Muscle of back (tissue), 11 donors: ENCODE data around the gene RGR. TPM values are rescaled to one million over a fixed set of nuclear protein-coding genes. Genes with fewer than 3 reads are reported as not detected.

Source experiments
- DNase-seq, 3 donors: peaks; one replicate each; pipeline versions ENCODE4 v3.0.0 to v3.0.0-alpha.2; 2013
- polyA plus RNA-seq, 10 donors: library from polyadenylated mRNA; unstranded; fragments of 120-200 nt; gene quantifications; one replicate each; pipeline ENCODE4 v1.2.1, GENCODE V29; 2013; ENCODE audit not compliant: insufficient read length in 10 of 10

The RGR gene
- polyA plus RNA-seq, 10 donors = 8.2 to 32.9 (median 16.3) TPM

DNA sequence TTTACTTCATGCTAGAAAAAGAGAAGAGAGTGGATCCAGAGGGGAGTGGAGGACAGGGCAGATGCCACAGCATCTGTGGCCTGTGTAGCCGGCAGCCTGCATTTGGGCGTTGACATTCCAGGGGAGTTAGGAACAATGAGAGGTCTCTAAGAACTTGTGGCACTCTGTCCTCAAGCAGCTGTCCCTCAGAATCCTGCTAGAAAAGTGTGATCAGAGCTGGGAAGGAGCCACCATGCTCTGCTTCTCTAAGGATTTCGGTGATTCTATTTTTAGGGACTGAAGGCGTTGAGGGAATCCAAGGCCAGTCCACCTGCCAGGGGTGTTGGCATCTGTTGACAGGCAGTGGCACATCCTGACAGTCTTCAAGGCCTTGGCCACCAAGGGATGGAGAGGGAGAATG, 27.1 kb upstream of the RGR start:
- DNase-seq = no peak

DNA sequence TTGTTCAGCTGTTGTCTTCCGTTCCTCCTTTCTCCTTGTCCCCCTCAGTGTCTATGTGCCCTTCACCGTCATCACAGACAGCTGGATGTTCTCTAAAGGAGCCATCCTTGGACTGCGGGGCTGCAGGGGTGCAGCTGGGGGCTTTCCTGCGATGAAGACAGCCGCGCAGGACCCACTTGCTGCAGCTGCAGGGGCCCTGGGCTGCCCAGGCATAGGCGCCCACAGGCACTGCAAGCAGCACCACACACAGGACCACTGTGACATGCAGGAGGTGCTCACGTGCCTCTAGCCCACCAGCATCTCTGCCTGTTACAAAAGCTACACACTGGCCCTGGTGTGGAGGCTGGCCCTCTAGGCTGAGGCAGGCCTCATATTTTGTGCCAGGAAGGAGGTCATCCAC, 22.9 kb upstream of the RGR start:
- no peak for DNase-seq

DNA sequence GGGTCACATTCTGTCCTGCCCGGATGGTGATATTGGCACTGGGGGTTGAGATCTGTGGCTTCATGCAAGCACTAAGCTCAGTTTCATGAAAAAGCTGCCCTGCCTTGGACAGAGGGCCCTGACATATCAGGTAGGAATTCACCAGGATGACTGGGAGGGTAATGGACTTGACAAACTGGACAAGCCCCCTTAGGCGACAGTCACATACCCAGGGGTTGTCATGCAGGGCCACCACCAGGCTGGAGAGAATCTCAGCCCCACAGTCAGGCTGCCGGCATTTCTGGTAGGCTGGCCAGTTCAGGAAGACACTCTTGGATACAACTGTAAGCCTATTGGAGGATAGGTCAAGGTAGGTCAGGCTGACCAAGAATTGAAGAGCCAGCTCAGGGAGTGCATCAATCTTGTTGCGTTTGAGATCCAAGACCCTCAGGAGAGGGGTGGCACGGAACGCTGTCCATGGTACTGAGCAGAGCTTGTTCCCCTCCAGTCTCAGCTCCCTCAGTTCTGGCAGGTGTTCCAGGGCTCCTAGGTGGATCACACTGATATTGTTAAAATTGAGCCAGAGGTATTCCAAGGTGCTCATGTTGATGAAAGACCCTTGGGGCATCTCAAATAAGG, 20.3 kb upstream of the RGR start:
- DNase-seq = peak; percentile 6 to 52 (median 22)

DNA sequence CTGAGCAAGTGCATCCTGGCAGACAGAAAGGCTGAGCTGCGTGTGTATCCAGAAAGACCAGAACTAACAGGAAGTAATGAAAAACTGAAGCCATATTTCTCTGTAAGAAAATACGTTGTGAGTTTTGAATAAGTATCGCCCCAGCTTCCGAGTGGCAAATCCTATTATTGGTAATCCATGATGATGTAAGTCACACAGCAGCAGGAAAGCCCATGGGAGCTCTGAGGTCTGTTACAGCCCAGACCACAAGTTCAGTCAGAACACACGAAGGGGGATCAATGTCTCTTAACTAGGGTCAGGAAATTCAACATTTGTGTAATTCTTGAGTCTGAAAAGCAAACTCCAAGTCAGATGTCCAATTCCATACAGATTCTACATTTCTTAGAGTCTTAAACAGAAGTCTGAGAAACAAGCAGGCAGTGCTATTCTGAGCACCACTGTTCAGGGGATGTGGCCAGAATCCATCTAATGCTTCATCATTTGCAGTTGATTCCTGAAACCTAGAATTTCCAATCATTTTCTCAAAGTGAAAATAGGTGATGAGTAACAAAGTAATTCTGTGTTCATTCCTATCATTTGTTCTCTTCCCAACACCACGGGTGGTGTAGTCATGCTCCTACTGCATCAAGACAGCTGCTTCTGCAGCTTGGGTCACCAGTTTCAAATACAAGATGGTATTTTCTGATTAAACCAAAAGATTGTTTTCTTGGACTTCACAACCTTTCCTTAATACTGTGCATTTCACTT, 19.3 kb upstream of the RGR start, which contains the start of gene LRIT2:
Gene LRIT2, minus strand, starts transcription at position 118 of the 747 bp plus-strand sequence. Its CDS starts 24 bp downstream, at position 94.
- peak in 1 of 3 donors; percentile 43 for DNase-seq

DNA sequence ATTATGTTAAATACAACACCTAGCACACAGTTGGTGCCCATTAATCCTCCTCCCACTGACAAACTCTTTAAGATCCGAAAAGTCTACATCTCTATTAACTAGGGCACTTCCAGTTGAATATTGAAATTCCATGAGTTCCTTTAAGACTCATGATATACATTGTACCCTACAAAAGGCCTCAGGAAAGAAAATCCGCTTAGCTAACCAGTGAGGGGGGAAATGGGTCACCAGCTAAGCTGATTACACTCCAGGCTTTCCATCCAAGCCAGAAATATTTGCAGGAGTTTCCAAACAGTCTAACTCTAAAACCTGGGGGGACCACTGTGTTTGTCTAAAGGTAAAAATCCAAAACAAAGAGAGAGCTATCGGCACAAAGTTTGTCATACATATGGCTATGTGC, 18.2 kb upstream of the RGR start:
- no peak for DNase-seq

DNA sequence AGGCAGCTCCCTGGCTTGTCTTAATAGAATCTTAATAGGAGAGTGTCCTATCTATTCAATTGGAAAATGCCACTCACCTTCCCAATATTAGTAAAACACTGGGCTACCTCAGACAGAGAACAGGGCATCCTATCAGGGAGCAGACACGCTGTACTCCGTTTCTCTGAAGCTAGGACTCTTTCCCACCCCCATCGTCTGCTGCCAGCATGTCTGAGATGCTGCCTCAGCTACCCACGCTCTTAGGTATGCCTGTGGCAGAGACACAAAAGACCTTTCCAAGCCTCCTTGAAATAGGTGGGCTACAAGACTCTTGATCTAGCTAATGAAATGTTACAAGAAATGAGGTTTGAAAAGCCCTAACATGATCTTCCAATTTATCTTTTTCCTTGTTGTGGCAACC, 17.0 kb upstream of the RGR start:
- no peak for DNase-seq

DNA sequence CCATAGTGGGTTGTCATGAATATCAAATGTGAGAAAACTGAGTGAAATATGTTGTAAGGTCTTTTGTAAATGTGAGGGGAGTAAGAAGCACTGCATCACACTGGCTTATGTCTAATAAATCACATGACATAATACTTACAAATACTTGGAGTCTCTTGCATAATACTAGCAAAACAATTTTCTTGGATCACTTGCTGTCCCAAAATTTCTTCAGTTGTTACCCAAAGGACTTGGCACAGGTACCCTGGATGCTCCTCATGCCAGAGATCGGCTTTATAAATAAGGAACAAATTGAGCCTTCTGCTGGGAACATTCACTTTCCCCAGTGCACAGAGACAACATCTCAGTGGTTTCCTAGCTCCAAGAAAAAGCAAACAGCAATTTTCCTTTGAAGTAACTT, 14.5 kb upstream of the RGR start:
- DNase-seq = no peak

DNA sequence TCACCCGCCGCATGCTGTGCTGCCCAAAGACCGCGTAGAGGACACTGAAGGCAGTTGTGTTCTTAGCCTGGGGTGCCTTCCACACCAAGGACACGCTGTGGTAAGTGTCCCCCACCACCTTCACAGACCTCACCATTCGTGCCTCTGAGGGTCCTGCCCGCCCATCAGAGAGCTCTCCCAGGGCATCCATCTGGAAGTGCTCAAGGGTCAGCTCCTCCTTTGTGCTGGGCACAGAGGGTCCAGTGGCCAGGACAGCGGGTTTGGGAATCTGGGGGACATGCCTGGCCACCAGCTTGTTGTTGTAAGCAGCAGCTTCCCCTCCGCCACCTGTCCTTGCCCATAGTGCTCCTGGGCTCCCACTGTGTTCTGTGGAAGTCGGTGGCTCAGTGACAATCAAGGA, 12.5 kb upstream of the RGR start:
- DNase-seq = no peak

DNA sequence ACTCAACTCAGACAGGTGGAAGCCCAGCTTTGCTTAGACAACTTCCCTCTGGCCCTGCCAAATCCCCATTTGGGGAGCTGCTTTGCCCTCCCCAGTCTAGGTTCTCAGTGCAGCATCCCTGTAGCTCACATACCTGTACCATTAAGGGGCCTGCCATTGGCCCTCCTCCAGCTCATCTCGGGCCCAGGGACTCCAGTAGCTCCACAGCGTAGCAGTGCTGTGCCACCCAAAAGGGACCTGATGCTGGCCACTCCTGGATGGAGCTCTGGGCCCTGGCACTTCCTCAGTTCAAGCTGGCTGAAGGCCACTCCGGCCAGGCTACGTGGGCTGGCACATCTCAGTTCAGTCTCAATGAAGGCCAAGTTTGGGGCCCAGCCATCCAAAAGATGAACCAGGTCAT, 10.9 kb upstream of the RGR start:
- DNase-seq = no peak

DNA sequence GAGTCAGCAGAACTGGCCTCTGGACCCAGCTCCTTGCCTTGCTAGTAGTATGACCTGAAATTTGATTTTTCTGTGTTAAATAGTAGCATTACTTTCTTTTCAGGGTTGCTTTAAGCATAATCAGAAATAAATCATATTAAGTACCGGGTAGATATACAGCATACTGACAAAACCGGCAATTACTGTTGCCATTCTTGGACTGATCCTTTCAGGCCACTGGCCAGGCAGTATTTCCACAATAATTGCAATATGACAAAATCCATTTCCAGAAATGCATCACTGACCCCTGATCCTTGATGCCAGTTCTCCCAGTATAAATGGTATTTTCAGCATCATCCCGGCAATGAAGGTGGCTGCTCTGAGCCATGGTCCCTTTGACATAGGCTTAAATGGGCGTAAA, 10.4 kb upstream of the RGR start:
- DNase-seq = no peak

DNA sequence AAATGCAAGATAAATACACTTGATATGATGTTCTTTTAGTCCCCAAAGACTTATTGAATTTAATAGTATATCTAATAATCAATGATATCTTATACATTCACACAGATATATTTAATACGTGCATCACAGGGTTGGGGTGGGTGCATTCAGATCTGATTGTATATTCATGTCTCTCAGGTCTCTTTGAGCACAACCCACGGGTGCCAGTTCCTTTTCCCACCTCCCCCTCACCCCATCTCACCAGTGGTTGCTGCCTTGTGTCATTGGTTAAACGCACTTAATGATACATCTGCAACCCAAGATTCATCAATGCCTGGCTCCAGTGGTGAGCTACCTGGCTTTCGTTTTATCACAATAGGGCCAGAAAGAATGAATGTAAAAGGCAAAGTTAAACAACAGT, 9.8 kb upstream of the RGR start:
- DNase-seq = no peak

DNA sequence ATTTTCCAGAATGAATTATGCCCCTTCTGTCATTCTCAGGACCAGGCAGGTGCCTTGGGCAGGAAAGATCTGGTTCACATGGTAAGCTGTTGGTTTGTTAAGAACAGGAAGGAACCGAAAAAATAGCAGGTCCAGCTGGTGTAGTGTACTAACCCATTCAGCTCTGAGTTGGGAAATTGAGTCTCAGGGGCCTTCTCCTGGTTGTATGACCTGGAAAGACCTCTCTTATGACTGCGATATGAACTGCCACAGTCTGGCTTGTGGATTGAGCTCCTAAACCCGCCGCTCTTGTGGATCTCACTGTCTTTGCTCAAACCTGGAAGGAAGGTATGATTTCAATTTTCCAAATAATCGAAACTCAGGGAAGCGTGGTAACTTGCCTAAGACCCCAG, 8.1 kb upstream of the RGR start:
- no peak for DNase-seq

DNA sequence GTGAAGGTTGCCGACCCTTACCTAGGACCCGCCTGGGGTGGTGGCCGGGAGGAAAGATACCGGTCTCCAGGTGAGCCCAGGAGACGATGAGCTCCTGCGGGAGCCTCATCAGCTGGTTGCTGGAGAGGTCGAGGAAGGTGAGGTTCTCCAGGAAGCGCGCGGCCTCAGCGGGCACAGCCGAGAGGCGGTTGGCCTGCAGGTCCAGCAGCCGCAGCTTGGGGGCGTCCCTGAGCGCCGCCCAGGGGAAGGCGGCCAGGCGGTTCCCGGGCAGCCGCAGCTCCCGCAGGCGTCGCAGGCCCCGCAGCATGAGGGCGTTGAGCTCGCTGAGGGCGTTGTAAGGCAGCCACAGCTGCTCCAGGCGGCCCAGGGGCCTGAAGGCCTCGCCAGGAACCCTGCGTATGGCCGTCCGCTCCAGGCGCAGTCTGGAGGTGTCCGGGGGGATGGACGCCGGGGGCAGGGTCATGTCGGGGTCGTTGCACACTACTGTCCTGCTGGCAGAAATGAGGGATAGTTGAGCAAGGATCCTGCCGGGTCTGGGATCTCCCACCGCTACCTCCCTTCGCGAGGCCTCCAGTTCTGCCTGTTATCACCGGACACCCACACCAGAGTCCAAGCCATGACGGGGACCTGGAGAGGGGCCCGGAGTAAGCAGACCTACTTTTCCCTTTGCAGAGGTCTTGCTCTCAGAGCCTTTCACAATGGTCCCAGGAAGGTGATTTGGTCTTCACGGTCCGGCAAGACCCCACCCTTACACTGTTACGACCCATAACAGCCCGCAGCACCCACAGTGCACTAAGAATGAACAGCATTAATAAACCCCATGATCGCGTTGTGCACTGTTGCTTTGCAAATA, 7.4 kb upstream of the RGR start:
- no peak for DNase-seq

DNA sequence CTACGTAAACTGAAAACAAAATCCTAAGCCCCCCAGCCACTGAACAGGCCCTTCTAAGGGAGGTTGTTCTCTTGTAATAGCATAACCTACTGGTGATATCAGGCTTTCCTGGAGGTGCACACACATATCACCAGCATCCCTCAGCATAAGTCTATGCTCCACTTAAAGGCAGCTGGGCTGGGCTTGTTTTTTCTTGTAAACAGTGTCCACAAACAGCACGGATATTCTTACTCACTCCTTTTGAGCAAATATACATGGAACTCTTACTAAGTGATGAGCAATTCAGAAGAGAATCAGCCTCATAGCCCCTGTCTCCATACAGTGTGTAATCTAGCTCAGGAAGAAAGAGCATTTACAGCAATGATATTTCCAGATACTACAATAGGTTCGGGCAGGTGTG, 5.9 kb upstream of the RGR start:
- no peak for DNase-seq

DNA sequence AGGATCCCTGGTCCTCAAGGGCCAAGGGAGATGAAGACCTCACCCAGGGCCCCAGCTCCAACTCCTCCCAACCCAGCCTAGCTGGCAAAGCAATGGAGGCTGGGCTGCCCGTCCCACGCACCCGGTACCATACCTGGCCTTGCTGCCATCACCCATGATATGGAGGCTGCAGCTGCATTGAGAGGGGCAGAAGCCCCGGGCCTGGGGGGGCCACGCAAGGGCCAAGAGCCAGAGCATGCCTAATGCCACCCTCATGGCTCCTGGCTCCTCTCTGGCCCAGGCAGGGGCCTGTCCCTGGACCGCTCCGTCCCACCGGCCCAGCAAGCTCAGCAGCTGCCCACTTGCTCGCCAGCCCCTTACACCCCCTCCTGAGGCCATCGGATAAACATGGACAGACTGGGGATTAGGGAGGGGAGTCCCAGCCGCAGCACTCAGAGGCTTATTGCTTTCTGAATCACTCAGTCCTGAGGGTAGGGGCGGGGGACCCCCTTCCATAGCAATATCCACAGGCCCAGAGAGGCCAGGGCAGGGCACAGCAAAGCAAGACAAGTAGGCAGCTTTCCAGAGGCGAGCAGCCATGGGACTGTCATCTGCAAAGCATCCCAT, 3.6 kb upstream of the RGR start, which contains the start of gene LRIT1:
Gene LRIT1, minus strand, starts transcription at position 362 of the 606 bp plus-strand sequence. Its CDS starts 107 bp downstream, at position 255.
- no peak for DNase-seq

DNA sequence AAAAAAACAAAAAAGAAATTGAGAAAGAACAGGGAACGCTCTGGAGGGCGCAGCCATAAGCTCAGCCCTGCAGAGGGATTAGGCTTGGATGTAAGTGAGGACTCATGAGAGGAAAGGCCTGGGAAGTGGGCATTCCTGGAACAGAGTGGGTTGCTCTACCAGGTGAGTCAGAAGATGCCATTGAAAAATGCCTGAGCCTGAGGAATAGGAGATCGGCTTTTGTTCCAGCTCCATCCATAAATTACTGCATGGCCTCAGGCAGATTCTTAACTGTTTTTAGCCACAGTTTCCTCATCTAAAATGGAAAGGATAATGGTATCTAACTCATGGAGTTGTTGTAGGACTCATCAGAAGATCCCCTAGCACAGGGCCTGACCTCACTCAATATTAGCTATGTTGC, 1.1 kb upstream of the RGR start:
- DNase-seq = no peak

DNA sequence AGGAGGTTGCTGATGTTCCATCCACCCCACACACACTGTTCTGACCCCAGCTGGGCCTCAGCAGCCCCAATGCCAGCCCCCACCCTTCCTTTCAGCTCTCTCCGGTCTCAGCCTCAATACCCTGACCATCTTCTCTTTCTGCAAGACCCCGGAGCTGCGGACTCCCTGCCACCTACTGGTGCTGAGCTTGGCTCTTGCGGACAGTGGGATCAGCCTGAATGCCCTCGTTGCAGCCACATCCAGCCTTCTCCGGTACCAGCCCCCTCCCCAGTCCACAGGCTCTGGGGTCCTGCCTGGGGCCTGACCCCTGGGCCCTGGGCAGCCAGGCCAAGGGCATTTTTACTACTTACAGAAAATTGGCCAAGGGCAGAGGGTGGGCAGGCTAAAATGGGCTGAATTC, 2.6 kb downstream of the RGR start:
- DNase-seq = no peak

DNA sequence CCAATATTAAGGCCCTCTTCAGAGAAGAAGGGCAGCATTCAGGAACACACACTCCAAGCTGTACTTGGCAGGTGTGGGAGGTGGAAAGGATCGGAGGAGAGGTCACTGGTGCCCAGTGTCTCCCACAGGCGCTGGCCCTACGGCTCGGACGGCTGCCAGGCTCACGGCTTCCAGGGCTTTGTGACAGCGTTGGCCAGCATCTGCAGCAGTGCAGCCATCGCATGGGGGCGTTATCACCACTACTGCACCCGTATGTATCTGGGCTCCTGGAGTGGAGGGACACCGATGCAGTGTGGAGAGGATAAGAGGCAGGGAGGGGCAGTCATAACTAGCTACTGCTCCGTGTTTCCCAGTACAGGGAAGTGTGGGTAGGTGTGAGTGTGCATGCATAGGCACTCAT, 3.9 kb downstream of the RGR start:
- no peak for DNase-seq

DNA sequence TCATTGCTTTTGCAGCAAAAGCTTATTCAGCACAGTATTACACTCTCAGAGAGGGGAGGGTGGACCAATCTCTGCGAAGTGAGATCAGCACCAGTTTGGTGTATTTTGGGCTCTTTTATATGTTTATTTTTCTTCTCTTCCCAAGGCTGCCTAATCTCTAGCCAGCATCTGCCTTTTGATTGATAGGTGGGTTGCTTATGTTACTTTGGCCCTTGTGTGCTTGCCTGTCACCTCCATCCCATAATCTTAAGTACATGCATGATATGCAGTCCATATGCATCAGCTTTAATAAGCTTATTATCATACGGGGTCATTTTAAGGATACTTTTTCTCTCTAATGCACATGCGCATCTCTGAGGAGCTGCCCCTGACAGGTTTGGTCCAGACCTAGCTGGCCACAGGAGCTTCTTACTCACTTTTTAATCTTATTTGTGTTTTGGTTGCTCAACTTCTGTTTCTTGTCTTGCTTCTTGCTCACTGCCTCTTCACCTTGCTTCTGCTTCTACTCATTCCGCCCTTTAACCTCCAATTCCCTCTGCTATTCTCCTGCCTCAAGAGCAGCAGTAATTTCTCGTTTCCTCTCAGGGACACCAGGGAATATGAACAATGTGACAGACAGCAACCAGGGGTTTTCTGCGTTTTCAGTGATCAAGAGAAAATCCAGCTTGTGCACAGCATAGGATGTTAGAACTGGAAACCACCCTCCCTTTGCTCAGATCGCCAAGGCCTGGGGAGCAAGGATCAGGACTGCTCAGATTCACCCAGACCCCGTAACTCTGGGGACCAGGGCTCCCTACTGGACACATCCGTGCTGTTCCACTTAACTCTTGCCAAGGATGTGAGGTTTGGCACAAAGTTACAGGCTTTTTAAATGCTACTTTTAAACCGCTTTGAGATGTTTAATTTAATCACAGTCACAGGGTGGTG, 10.0 kb downstream of the RGR start:
- DNase-seq = no peak

DNA sequence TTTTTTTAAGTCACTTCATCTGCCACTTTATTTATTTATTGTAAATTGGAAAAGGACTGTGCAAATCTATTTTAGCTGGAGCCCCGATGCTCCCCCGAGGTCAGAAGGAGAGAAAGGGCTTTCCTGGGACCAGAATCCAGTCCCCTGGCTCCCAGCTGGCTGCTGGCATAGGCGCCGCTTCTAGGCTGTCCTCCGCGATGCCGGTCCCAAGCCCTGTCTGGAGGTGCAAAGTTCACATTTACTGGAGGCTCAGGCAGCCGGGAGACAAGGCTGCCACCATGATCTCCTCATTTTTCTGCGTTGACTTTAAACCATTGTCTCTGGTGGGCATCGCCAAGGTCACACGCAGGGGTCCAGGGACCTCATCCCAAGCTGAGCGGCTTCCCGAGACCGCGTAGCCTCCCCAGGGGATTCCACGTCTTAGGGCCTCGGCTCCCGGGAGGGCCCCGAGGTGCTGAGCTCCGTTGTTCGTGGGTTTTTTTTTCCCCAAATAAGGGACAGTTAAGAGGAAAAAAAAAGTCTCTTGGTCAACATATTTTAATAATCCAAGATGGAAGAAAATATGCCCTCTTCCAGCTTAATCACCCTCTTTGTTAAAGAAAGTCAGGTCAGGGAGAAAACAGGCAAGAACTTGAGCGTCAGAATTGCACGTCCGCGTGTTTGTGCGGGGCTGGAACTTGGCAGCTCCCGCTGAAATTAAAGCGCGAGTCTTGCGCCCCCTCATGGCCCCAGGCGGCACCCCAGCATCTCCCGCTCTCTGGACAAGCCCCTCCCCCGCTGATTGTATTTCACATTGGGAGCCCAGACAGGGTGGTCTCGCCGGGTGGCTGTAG, 11.9 kb downstream of the RGR start:
- peak; percentile 11 to 58 (median 46) for DNase-seq
